Umbilical cord (tissue), 2 donors: ENCODE data around the gene SPEN. TPM values are rescaled to one million over a fixed set of nuclear protein-coding genes. Genes with fewer than 3 reads are reported as not detected.
"Not testable (repeated sequence)": the region's sequence is repeated elsewhere in the genome, so short reads cannot be mapped to it uniquely, and the experiment has no call there.

Experiments
- DNase-seq: peaks from one replicate; pipeline ENCODE4 v3.0.0-alpha.2; 2015; ENCODE audit warnings: low spot score
- total RNA-seq: library from RNA; depleted of rRNA; stranded (reverse); fragments of >200 nt; gene quantifications from one replicate; pipeline ENCODE4 v1.2.3, GENCODE V29; 2014; ENCODE audit warnings: low replicate concordance; ENCODE audit not compliant: insufficient read depth

Gene SPEN
- total RNA-seq, 1 donor from 2014 or later, result 23.1 TPM

DNA sequence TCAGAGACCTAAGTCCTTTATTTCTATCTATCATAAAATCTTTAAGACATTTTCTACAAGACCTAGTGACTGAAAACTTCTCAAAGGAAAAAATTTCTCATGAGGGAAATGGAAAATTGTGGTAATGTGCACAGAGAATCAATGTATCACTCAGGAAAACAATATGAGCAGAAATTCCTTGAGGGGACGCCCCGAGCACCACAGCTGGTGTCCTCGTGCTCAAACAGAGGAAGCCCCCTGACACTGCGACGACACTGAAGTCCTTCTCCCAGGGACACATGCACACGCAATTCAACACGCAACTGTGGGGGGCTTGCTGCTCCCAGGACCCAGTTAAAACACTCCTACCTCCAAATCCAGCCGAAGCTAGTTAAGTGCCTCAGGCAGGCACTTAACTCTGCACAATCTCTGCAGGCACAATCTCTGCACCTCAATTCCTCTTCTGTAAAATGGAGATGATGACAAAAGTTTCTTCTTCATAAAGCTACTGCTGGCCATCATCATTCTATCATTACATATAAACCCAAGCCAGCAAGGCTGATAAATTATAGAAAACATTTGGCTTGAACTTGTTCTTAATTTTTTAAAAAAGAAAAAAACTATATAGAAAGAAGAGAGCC lies 112.4 kb downstream of the SPEN start:
- DNase-seq, result no peak

GRCh38 chr1:15960808-15961207 lies 113.3 kb downstream of the SPEN start:
- DNase-seq, result no peak

DNA sequence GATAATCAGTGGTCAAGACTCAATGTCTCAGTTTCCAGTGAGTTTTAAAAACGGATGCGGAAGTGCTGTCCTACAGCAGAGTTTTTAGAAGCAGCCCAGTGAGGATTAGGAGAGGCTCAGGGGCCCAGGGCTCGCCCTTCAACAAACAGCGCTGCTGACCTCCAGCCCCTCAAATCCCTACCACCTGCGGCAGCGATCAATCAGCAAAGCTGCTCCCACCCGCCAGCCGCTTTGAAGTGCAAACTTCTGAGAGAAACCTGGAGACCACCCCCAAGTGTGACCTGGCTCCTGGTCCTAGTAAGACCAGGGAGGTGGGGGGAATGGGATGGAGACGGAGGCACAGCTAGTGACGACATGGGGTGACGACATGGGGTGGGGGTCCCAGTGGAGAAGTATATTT lies 114.0 kb downstream of the SPEN start:
- DNase-seq, result peak; percentile 35

DNA sequence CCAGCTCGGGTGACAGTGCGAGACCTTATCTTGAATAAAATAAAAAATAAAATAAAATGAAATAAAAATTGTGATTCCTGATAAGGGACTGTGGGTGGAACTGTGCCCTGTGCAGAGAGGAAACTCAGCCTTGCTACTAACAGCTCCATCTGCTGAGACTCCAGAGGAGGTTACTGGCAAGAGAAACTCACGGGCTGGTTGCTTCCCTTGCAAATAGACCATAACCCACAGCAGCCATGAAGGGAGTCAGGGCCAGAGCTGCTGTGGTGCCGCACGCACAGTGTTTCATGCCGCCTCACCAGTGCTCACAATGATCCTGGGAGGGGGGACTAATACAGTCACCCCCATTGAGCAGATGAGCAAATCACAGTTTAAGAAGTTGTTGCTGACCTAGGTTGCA lies 114.7 kb downstream of the SPEN start:
- no peak for DNase-seq

DNA sequence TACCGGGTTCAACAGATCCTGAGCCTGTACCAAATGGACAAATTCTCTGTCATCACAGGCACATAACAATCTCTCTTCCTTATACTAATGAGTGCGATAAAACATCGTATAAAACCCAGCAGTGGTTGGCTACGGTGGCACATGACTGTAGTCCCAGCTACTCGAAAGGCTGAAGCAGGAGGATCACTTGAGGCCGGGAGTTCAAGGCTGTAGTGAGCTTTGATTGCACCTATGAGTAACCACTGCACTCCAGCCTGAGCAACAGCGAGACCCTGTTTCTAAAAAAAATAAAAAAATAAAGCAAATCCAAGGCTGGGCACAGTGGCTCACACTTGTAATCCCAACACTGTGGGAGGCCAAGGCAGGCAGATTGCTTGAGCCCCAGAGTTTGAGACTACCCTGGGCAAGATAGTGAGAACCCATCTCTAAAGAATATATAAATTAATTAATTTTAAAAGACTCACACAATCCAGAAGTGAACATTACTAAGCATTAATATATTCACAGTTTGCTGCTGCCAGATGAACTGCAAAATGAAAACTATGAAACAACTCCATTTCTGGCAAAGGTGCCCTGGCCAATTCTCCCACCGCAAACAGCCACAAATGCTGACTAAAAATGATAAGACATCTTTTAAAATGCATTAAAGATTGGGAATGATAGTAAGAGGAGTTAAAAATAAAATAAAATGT lies 115.3 kb downstream of the SPEN start:
- DNase-seq, result no peak

- DNase-seq, result no peak
Observed at GRCh38 chr1:15963363-15963967, 116.0 kb downstream of the SPEN start.

GRCh38 chr1:15963968-15964648 lies 116.6 kb downstream of the SPEN start:
- DNase-seq, result no peak

DNA sequence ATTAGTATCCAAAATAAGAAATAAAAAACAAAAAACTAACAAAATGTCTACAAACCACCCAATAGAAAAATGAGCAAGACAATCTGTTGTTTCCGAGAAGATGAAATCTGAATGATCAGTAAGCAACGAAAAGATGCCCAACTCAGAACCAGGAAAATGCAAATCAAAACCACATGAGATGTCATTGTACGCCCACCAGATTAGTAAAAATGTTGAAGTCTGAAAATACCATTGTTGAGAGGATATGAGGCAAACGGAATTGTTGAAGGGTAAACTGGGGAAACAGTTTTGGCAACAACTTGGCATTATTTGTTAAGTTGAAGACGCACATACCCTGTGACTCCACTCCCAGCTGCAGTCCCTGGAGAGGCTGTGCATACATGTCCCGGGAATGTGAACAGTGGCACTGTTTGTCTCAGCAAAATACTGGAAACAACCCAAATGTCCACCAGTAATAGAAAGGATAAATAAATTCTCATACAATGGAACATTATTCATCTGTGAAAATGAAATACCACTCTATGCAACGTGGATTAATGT lies 117.8 kb downstream of the SPEN start:
- no peak for DNase-seq

DNA sequence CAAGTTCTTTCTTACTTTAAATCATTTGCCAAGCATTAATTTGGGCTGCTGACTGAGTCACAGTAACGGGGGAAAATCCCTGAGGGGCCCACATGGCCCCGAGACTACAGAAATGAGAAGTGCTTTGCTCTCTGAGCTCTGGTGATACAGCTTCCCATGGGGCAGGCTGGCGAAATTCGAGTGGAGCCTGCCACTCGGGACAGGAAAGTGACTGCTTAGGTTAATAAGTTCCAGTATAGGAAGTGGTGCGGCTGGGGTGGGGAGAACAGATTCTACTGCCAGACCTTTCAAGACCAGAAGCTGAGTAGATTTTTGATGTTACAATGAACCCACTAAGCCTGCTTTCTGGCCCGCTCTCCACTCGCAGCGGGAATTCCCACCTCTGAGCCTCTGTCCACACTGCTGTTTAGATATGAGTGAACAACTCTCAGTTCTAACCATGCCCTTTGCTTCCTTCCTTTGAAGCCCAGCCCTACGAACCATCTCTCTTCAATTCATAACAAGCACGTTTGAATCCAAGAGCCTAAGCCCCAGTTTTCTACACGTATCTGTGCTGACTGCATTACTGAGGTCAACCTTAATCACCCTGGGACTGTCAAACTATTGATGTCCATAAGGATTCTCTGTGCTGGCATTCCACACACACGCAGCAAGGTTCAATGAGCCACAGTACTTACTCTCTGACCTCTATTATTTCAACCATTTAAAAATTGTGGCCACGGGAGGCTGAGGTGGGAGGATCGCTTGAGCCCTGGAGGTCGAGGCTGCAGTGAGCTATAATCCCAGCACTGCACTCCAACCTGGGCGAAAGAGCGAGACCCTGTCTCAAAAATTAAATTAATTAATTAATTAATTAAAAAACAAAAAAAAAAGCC lies 118.8 kb downstream of the SPEN start:
- no peak for DNase-seq

- no peak for DNase-seq
Observed at GRCh38 chr1:15966956-15967344, 119.4 kb downstream of the SPEN start.

DNA sequence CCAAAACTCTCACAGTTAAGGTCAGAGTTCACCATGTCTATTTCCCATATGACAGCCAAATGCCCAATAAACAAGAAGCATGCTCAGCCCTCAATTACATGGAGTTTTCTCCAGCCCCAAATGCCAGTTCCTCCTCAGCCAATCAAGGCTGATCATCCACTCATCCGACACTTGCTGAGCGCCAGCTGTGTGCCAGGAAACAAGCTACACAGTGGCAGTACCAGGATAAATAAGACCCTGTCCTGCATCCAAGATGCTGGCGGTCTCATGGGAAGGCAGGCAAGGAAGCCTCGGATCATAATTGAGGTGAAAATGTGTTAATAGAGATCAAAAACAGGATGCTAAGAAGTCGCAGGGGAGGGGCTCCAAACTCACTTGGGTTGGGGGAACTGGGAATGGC lies 120.7 kb downstream of the SPEN start:
- no peak for DNase-seq

GRCh38 chr1:15969321-15969880 lies 121.9 kb downstream of the SPEN start:
- no peak for DNase-seq

DNA sequence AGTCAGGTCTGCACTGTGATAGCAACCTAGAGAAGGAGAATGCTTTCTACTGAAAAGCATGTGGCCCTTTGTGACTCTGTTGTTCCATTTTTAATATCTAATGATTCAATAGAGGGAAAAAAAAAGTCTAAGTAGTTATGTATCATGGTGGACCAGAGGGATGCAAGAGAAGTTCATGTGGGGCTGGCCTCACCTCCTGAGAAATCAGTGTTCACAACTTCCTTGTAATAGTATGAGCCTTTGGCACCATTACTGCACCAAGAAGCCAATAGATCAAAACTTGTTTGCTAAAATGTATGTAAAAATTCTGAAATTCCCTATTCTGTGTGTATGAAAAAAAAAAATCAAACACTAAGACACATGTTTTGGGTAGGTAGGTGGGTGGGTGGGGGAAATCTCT lies 123.4 kb downstream of the SPEN start:
- no peak for DNase-seq

DNA sequence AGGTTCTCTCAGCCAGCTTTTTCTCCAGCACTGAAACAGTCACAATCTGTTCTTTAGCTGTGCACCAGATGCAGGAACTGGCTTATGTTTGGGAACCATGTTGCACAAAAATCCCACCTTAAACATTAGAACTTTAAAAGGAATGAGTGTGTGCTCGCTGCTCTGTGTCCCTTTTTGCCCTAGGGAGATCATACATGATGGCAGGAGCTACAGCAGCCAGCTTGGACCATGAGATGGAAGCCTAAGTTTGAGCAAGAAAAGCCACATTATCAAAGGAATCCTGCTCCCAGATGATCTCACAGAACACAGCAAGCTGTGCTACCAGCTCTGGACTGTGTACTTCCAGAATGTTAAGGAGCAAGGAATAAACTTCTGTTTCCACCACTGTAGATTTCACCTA lies 124.9 kb downstream of the SPEN start:
- DNase-seq, result no peak

- DNase-seq, result no peak
Observed at GRCh38 chr1:15973772-15974171, 126.3 kb downstream of the SPEN start.

- DNase-seq, result no peak
Observed at GRCh38 chr1:15974855-15975254, 127.3 kb downstream of the SPEN start.

DNA sequence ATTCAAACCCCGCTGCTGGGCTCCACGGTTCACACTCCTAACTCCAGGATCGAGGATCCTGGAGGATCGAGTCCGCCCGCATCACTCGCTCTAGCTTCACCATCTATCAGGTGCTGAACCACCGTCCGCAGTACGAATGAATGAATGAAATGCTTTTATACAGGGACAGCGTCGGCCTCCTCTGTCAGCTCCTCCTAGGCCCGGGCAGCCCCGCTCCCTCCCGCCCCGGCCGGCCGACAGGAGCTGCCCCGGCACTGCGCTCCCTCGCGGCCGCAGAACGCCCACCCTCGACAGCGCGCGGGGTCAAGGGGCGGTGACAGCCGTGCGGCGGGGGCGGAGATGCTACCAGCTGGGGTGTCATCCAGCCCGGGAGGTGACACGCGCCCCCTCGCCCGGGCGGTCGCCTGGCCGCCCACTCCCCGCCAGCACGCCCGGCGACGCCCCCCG lies 127.9 kb downstream of the SPEN start:
- peak; percentile 52 for DNase-seq

- peak; percentile 95 for DNase-seq
Observed at GRCh38 chr1:15975805-15976680, 128.5 kb downstream of the SPEN start, which contains the start of gene ZBTB17. ZBTB17 (minus strand) TSS chr1:15976101; CDS start chr1:15948495, 27,606 bp downstream.

DNA sequence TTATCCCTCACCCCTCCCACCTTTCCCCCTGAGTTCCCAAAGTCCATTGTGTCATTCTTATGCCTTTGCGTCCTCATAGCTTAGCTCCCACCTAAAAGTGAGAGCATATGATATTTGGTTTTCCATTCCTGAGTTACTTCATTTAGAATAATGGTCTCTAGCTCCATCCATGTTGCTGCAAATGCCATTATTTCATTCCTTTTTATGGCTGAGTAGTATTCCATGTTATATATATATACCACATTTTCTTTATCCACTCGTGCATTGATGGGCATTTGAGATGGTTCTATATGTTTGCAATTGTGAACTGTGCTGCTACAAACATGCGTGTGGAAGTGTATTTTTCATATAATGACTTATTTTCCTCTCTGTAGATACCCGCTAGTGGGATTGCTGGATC lies 130.4 kb downstream of the SPEN start:
- DNase-seq, result not testable (repeated sequence)

DNA sequence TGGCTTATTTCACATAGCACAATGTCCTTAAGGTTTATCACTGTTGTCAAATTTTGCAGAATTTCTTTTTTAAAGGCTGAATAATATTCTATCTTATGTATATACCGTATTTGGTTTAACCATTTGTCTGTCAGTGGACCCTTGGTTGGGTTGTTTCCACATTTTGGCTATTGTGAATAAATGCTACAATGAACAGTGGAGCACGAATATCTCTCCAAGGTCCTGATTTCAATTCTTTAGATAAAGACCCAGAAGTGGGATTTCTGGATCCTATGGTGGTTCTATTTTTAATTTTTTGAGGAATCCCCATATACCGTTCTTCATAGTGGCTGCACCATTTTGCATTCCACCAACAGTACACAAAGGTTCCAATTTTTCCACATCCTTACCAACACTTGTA lies 134.2 kb downstream of the SPEN start:
- no peak for DNase-seq
